HepG2 (cell line): ENCODE measurements around the gene RECQL5. TPM values are rescaled to one million over a fixed set of nuclear protein-coding genes. Genes with fewer than 3 reads are reported as not detected.

ENCODE experiments used
- HIC2 ChIP-seq: sonication (generic); formaldehyde crosslinking; IDR thresholded peaks from 2 replicates; pipeline ENCODE4 v1.9.0; 2022; ENCODE audit warnings: low read depth, missing genetic modification reagents
- NFKB2 ChIP-seq: sonication (generic); formaldehyde crosslinking; IDR thresholded peaks from 2 replicates; pipeline ENCODE4 v1.4.0; 2020; ENCODE audit warnings: missing genetic modification reagents, borderline replicate concordance
- SP2 ChIP-seq: sonication (generic); formaldehyde crosslinking; IDR thresholded peaks from 2 replicates; pipeline ENCODE4 v1.5.1; 2020; ENCODE audit warnings: mild to moderate bottlenecking, missing genetic modification reagents
- TFAP4 ChIP-seq: sonication (generic); IDR thresholded peaks from 2 replicates; pipeline ENCODE4 v1.6.1; 2016; ENCODE audit warnings: low read depth, borderline replicate concordance
- ZNF850 ChIP-seq: sonication (generic); formaldehyde crosslinking; conservative IDR thresholded peaks from 2 replicates; pipeline ENCODE4 v1.9.0; 2021; ENCODE audit warnings: mild to moderate bottlenecking, missing genetic modification reagents
- polyA plus RNA-seq, 8 experiments: library from polyadenylated mRNA; depleted of rRNA in 3 of 8; stranded (reverse) in 7 of 8; unstranded in 1 of 8; fragments of >200 nt; fragmentation: Illumina TruSeq in 4 of 8; extraction: Trizol in 4 of 8; gene quantifications; 2 replicates each; pipeline versions ENCODE4 v1.2.1 to v1.2.3, GENCODE V29; 2011 to 2016; ENCODE audit warnings: low read depth in 4 of 8, missing spikeins in 1 of 8, mixed read lengths in 1 of 8; ENCODE audit not compliant: insufficient read depth in 1 of 8
- total RNA-seq, 5 experiments: library from RNA; depleted of rRNA; stranded (reverse); fragments of >200 nt; fragmentation: Illumina TruSeq; extraction: Trizol; gene quantifications; 2 replicates each; pipeline ENCODE4 v1.2.3, GENCODE V29; 2016; ENCODE audit warnings: low read depth in 1 of 5
- TF ChIP-seq, protein P1 (sequence below), 2 experiments: fragments of 450-650 bp in 1 of 2; sonication (generic) in 1 of 2; formaldehyde crosslinking in 1 of 2; IDR thresholded peaks; 2 replicates each; pipeline versions ENCODE4 v1.6.1 to v1.8.0; 2016 to 2022; ENCODE audit warnings: antibody characterized with exemption in 1 of 2, mild to moderate bottlenecking in 1 of 2, missing genetic modification reagents in 1 of 2
- TF ChIP-seq, protein P2 (sequence below): sonication (generic); formaldehyde crosslinking; IDR thresholded peaks from 2 replicates; pipeline ENCODE4 v1.5.1; 2020; ENCODE audit warnings: mild to moderate bottlenecking, missing genetic modification reagents, moderate library complexity
- TF ChIP-seq, protein P3 (sequence below): sonication (generic); formaldehyde crosslinking; IDR thresholded peaks from 2 replicates; pipeline ENCODE4 v1.8.1; 2023; ENCODE audit warnings: missing genetic modification reagents, inconsistent platforms, borderline replicate concordance

RECQL5 gene
- total and polyA plus RNA-seq, 2 of the 13 experiments (the other 11 are each of a cell fraction or from before 2014, with no cell fraction given): 27.7 to 32.0 TPM

DNA sequence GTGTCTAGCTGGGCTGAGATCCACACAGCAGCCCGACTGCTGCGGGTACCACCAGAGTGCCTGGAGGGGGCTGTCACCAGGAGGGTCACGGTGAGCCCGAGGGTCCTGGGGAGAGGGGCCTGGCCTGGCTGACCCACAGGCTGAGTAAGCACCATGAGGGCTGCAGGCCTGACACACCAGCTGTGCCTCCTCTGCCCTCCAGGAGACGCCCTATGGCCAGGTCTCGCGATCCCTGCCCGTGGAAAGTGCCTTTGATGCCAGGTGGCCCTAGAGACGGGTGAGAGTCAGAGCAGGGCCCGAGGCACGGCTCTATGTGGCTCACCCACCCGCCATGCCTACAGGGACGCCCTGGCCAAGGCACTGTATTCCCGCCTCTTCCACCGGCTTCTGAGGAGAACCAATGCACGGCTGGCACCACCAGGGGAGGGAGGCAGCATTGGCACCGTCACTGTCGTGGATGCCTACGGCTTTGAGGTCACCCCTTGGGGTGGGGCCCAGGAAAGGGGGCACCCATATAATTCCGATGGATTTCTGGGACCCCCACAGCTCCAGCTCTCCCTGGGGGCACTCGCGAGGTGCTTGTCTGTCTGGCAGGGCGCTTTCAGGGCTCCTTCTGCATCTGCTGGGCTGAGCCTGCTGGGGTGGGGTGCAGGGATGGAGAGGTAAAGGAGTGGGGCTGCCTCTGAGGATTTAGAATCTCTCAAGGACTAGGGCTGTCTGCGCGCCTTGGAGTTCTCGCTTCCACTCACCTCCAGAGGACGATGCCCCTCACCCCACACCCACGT is 72.3 kb downstream of the RECQL5 start (continued):
- TF ChIP-seq, protein P1, sequence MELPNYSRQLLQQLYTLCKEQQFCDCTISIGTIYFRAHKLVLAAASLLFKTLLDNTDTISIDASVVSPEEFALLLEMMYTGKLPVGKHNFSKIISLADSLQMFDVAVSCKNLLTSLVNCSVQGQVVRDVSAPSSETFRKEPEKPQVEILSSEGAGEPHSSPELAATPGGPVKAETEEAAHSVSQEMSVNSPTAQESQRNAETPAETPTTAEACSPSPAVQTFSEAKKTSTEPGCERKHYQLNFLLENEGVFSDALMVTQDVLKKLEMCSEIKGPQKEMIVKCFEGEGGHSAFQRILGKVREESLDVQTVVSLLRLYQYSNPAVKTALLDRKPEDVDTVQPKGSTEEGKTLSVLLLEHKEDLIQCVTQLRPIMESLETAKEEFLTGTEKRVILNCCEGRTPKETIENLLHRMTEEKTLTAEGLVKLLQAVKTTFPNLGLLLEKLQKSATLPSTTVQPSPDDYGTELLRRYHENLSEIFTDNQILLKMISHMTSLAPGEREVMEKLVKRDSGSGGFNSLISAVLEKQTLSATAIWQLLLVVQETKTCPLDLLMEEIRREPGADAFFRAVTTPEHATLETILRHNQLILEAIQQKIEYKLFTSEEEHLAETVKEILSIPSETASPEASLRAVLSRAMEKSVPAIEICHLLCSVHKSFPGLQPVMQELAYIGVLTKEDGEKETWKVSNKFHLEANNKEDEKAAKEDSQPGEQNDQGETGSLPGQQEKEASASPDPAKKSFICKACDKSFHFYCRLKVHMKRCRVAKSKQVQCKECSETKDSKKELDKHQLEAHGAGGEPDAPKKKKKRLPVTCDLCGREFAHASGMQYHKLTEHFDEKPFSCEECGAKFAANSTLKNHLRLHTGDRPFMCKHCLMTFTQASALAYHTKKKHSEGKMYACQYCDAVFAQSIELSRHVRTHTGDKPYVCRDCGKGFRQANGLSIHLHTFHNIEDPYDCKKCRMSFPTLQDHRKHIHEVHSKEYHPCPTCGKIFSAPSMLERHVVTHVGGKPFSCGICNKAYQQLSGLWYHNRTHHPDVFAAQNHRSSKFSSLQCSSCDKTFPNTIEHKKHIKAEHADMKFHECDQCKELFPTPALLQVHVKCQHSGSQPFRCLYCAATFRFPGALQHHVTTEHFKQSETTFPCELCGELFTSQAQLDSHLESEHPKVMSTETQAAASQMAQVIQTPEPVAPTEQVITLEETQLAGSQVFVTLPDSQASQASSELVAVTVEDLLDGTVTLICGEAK (IDR thresholded peaks at IDR 0.05): no peak
- TF ChIP-seq, protein P1 (CRISPR knock-in tag; IDR thresholded peaks at IDR 0.05): 0 out of 2 replicates have a peak, but pooled peaks have one; percentile 28
- TF ChIP-seq ZNF850 (CRISPR knock-in tag): no peak
- TF ChIP-seq HIC2: peak; percentile 61; the same call in 1 of the 2 replicates
- TF ChIP-seq NFKB2 (CRISPR knock-in tag): 0 out of 2 replicates have a peak, but pooled peaks have one; percentile 35
- TF ChIP-seq, protein P2, sequence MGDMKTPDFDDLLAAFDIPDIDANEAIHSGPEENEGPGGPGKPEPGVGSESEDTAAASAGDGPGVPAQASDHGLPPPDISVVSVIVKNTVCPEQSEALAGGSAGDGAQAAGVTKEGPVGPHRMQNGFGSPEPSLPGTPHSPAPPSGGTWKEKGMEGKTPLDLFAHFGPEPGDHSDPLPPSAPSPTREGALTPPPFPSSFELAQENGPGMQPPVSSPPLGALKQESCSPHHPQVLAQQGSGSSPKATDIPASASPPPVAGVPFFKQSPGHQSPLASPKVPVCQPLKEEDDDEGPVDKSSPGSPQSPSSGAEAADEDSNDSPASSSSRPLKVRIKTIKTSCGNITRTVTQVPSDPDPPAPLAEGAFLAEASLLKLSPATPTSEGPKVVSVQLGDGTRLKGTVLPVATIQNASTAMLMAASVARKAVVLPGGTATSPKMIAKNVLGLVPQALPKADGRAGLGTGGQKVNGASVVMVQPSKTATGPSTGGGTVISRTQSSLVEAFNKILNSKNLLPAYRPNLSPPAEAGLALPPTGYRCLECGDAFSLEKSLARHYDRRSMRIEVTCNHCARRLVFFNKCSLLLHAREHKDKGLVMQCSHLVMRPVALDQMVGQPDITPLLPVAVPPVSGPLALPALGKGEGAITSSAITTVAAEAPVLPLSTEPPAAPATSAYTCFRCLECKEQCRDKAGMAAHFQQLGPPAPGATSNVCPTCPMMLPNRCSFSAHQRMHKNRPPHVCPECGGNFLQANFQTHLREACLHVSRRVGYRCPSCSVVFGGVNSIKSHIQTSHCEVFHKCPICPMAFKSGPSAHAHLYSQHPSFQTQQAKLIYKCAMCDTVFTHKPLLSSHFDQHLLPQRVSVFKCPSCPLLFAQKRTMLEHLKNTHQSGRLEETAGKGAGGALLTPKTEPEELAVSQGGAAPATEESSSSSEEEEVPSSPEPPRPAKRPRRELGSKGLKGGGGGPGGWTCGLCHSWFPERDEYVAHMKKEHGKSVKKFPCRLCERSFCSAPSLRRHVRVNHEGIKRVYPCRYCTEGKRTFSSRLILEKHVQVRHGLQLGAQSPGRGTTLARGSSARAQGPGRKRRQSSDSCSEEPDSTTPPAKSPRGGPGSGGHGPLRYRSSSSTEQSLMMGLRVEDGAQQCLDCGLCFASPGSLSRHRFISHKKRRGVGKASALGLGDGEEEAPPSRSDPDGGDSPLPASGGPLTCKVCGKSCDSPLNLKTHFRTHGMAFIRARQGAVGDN: peak; percentile 40; the same call in 1 of the 2 replicates
- TF ChIP-seq TFAP4: peak; percentile 31; the same call in 1 of the 2 replicates
- no peak for TF ChIP-seq SP2 (CRISPR knock-in tag)
- TF ChIP-seq, protein P3, sequence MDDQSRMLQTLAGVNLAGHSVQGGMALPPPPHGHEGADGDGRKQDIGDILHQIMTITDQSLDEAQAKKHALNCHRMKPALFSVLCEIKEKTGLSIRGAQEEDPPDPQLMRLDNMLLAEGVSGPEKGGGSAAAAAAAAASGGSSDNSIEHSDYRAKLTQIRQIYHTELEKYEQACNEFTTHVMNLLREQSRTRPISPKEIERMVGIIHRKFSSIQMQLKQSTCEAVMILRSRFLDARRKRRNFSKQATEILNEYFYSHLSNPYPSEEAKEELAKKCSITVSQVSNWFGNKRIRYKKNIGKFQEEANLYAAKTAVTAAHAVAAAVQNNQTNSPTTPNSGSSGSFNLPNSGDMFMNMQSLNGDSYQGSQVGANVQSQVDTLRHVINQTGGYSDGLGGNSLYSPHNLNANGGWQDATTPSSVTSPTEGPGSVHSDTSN: no peak
